HG02642 (cell line): ENCODE data around the gene ATP2A3.
"Not testable (repeated sequence)": the region's sequence is repeated elsewhere in the genome, so short reads cannot be mapped to it uniquely, and the experiment has no call there.

Experiments
- ATAC-seq: cut with Tn5 transposase; IDR thresholded peaks from one replicate; pipeline ENCODE4 v1.9.1; 2021; ENCODE audit warnings: mild to moderate bottlenecking; ENCODE audit not compliant: unreplicated experiment, poor library complexity

The ATP2A3 gene

DNA sequence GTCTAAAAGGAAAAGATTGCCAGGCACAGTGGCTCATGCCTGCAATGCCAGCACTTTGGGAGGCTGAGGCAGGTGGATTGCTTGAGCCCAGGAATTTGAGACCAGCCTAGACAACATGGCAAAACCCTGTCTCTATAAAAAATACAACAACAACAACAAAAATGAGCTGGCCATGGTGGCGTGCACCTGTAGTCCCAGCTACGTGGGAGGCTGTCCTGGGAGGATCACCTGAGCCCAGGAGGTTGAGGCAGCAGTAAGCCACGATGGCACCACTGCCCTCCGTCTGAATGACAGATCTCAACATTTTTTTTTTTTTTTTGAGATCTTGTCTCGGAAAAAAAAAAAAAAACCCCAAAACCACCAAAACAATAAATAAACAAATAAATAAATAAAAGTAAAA lies 28.1 kb upstream of the ATP2A3 start:
- no peak for ATAC-seq

DNA sequence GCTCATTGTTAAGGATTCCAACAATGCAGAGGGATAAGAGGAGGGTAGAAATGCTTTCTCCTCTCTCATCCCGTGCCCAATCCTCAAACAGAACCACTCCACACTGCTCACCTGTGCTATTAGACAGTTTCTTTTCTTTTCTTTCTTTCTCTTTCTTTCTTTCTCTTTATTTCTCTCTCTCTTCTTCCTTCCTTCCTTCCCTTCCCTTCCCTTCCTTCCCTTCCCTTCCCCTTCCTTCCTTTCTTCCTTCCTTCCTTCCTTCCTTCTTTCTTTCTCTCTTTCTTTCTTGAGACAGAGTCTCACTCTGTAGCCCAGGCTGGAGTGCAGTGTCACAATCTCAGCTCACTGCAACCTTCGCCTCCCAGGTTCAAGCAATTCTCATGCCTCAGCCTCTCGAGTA lies 27.5 kb upstream of the ATP2A3 start:
- not testable (repeated sequence) for ATAC-seq

DNA sequence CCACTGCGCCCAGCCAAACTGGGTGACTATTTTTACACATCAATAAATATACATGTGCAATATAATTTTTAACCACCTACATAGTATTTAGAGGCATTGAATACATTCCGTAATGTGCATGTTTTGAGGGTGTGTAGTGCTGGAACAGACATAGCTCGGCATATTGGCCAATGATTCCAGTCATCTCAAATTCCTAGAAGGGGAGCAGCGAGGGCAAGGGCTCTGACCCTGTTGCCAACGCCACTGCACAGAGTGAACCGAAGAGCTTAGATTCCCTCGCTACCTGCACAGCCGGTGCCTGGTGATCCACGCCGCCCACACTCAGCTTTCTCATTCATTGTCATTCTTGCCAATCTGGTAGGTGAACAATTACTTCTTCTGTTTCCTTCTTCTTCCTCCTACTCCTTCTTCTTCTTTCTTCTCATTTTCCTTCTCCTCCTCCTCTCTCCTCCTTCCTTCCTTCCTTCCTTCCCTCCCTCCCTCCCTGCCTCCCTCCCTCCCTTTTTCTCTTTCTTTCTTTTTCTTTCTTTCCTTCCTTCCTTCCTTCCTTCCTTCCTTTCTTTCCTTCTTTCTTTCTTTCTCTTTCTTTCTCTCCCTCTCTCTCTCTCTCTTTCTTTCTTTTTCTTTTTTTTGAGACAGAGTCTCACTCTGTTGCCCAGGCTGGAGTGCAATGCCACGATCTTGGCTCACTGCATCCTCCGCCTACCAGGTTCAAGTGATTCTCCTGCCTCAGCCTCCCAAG lies 26.3 kb upstream of the ATP2A3 start:
- ATAC-seq, result no peak

DNA sequence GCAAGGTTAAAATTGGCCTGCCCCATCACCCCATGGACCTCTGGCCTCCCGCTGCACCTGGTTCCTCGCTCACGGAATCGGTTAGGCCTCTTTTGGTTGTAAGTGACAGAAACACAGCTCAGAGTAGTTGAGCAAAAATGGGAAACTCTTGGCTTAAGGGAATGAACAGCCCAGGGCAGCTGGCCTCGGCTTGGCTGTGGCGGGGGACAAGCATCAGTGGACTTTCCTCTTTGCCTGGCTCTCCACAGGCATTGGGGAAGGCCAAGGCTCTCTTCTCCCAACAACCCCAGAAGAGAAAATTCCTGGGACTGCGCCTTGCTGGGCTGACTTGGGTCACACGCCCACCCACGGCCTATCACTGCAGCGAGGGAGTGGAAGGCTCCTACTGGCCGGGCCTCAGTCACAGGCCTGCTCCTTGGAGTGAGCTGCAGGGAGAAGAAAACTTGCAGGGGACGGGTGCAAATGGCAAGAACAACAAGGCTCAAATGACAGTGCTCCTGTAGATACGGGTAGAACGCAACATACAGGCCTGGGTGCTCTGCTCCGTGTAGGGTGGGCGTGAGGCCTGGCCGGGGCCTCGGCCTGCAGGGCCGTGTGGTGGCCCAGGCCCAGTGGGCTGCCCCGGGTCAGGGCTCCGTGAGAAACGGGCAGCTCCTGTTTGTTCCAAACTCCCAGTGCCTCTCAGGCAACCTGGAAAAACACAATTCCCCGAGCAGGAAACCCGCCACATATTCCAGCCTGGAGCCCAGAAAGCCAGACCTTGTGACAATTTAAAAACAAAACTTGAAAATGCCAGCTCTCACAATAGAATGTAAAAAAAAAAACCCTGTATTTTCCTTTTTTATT lies 25.0 kb upstream of the ATP2A3 start:
- ATAC-seq, result no peak

DNA sequence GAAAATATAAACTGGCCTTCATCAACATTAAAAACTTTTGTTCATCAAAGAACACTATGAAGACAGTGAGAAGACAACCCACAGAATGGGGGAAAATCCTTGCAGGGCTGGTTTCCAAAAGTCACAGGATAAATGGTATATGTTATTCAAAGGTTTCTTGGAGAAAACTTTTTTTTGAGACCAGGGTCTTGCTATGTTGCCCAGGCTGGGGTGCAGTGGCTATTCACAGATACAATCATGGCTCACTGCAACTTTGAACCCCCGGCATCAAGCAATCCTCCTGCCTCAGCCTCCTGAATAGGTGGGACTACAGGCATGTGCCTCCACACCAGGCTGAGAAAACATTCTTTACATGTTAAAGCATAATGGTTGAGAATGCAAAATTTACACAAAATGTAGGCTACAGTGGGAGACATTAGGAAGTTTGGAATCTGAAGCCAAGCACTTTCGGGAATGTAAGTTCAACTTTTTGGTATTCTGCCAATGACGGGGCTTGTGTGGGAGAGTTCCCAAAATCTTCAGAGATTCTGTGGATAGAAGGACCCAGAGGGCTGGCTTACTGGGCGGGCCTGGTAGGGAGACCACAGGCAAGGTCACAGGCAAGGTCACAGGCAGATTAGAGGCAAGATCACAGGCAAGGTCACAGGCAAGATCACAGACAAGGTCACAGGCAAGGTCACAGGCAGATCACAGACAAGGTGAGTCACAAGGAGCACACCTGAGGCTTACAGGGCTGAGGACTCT lies 24.2 kb upstream of the ATP2A3 start:
- ATAC-seq, result no peak

DNA sequence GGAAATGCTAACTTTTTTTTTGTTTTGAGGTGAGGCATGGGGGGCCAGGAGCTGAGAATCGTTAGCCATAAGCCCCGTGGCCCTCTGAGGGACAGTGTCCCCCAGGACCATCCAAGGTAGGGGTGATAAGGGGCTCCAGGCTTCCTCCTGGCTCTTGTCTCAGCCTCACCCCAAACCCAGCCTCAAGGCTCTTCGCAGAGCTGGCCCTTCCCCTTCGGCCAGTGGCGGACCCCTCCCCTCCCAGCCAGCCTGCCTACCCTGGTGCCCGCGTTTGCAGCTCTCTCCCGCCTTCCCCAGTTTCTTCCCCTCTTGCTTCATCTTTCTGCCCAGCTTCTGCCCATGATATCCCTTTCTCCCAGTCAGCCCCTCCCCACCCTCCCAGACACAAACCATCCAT lies 22.7 kb upstream of the ATP2A3 start:
- no peak for ATAC-seq

DNA sequence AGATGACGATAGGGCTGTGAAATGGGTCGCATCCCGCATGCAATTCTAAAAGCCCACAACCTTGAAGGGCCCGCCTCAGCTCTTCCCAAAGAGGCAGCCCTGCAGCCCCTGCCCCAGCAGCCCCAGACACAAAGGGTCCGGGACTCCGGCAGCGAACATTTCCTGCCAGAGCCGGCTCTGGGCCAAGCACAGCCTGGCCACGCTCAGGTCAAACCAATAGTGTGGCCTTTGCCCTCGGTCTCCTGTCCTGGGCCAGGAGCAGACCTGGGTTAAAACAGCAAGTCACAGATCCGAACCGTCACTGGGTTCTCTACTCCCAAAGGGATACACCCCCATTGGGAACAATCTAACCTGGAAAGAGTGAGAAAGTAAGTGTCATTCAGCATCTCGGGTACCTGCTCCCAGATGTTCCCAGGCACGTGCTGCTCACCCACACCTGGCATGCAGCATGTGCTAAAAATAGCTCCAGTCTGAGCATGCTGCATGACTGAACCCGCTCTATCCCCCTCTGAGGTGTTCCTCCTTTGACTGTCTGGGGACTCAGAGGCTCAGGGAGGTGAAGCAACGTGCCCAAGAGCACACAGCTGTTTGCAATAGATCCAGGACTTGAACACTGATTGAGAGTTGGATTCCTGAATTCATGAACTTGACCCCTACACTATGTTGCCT lies 22.2 kb upstream of the ATP2A3 start:
- ATAC-seq, result no peak

DNA sequence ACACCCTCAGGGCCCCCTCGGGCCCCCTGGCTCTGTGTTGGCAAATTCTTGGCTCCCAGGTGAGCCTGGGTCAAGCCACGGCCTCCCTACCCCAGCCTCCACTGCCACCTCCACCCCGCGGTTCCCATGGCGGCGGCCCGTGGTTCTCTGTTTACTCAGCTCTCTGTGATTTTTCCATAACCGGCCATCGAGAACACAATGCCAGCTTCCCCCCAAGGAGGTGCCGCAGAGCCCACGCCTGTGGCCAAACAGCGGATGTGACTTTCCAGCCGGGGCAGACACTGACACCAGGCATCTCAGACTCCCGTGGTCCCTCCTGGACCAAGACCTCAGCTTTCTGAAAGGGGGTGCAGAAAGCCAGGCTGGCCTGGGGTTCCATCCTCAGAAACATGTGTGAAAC lies 21.6 kb upstream of the ATP2A3 start:
- ATAC-seq, result no peak

DNA sequence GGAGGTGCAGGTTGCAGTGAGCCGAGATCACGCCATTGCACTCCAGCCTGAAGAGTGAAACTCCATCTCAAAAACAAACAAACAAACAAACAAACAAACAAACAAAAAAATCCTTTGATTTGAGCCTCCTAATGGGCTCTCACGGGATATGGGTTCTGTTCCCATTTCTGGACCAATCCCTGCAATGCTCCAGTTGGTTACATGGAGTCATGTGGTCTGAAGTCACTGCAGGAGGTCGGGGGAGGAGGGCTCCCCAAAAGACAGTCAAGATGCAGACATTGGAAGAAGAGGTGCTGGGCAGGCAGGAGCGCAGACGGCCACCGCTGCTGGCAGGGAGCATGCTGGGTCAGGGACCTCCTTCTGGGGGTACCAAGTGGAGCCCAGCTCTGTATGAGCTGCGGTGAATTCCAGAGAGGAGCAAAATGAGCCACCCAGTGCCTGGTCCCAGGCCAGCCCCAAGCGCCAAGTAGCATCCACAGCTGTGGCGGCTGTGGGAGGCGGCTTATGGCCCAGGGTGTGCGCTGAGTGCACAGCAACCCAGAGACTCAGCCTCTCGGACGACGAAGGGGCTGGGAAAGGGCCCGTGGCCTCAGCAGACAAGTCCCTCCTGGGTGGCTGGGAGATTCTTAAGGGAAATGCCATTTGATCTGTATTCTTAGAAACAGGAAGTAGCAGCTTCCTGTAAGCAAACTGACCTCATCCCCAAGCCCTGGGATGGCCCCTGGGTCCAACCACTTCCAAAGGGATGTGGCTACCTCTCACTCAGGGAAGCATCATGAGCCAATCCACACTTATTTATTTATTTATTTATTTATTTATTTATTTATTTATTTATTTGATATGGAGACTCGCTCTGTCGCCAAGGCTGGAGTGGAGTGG lies 19.6 kb upstream of the ATP2A3 start:
- no peak for ATAC-seq

DNA sequence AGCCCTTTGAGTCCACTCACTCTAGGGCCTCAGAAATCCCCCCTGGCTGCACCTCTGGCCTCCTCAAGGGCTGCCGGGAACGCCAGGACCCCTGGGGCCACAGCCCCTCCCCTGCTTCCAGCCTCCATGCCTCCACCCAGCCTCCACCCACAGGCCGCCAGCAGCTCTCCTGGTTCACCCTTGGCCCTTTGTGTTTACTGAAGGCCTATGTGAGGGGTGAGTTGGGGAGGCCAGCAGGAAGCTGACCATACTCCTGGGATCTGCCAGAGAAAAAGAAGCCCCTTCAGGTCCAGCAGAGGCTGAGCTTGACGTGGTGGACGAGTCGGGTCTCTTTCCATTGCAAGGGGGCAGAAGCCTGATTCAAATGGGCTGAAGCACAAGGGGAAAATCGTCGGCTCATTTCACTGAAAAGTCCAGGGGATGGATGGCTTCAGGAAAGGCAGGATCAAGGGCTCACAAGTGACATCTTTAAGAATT lies 18.3 kb upstream of the ATP2A3 start:
- no peak for ATAC-seq

DNA sequence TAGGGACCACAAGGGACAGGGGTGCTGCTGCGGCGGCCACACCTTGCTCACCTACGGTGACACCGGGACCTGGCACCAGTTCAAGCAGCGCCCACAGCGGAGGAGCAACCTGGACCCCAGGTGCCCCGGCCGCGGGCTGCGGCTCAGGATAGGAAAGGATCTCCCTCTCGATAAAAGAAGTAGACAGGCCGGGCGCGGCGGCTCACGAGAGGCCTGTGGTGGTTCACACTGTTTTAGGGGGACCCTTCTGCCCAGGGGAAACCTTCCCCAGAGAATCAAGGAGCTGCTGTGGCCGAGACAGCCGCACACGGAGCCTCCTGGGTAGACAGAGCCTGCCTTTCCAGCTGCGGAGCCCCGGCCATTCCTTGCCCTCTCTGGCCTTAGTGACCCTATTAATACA lies 17.9 kb upstream of the ATP2A3 start:
- no peak for ATAC-seq

DNA sequence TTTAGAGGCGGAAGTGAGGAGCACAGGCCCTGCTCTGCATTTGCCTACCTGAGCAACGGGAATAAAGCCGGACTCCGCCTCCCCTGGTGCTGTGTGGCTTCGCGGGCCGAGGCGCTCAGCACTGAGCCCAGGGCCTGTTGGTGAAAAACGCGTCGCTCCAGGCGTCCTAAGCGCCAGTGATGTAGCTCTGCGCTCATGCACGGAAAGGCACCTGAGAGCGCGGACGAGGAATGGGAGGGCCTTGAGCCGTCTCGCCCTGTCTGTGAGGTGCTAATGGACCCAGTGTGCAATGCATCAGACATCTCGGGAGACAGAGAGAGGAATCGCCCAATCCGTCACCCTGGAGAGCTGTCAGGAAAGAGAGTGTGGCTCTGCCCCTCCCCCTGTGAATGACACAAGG lies 17.2 kb upstream of the ATP2A3 start:
- no peak for ATAC-seq

DNA sequence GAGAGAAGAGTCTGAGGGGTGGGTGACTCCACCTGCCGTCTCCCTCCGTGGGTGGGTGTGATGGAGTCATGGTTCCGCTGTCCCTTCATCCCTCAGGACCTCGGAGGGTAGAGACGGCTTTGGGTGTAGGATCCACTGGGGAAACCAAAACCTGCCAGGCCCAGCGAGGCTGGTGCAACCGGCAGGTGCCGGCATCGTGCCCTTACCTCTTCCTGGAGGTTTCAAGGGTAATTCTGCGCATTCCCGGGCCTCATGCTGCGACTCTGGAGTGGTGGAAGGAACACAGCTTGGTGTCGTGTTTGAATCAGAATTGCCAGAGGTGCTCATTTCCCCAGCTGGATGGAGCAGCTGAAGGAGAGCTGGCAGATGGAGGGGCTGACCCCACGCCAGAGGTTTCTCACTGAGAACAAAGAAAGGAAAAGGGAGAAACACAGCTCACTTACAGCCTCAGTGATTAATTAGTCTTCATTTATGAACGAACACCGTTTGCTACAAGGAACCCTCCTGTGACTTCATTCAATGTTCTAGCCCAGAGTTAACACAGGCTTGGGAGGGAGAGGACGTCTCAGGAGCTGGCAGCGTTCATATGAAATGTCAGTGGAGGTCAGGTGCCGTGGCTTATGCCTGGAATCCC lies 16.3 kb upstream of the ATP2A3 start:
- no peak for ATAC-seq

DNA sequence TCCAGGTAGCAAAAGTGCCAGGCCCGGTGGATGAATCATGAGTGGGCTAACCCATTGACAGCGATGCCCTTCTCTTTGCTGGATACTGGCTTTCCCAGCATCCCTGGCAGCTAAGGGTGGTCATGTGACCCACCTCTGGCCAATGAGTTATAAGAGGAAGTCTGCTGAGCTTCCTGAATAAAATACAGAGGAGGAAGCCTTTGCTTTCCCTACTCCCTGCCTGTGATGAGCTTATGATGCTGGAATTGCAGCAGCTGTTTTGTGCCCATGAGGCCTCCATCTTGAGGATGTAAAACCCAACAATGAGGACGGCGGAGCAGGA lies 15.0 kb upstream of the ATP2A3 start:
- no peak for ATAC-seq

DNA sequence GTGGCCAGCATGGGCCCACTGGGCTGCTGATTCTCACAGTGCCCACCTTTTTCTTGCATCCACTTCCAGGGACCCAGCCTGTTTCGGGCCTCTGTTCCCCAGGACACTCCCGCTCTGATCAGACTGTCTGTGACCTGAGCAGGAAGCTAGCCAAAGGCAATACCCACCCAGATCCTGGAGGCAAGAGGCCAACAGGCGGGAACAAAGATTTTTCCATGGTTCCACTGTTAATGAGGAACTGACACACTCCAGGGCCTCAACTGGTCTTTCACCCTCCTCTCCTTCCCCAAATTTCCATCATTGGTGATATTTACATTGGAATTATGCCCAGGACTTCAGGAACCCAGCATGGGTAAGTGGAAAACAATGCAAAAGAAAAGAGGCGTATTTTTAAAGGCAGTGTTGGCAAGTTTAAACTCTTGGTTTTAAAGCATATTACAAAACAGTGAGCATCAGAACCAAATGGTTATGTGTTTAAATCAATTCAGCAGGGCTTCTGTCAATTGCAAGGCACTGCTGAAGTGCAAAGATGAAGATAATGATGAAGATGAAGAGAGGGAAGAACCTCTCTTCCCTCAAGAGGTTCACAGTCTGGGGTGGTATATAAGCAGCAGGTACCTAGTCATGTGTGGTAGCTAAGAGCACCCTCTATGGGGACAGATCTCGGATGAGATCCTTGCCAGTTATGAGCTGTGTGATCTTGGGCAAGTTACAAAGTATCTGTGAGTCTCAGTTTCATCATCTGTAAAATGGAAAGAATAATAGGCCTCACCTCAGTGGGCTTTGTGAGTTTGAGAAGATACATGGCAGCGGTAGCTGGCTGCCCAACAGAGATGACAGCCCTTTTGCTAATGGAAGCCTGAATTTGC lies 14.4 kb upstream of the ATP2A3 start:
- ATAC-seq, result no peak

DNA sequence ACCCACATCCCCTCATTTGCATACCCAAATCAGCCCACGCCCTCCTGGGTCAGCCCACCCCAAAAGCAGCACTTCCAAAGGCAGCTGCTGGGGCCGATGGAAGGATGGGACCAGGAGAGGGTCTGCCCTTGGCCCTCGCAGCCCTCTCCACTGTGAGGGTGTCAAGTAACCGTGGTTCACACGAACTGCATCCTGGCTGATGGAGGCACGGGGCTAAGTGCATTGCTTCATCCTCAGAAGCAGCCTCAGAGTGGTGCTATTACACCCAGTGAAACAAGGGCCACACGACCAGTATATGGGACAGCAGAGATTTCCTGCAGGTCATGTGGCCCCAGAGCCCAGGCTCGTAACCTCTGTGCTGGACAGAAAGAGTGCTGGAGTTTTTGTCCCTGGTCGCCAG lies 13.2 kb upstream of the ATP2A3 start:
- no peak for ATAC-seq

DNA sequence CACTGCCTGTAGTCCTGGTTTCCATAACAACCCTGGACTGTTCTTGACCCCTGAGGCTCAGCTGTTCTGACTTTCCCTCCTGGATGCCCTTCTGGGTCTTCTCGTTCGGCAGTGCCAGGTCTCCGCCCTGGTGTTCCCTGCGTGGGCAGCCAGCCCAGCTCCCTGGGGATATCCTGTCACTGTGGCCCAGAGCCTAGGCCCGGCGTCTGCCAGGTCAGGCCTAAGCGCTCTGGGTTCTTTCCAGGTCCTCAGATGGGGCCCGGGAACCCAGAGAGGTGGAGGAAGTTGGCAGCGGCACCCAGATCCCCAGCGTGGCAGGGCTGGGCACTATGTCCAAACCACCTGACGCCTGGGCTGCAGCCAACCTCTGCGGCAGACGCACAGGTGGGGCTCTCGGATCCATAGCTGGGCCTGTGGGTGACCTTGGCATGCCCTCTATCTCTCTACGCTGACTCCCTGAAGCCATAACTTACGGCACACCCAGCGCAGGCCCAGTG lies 12.5 kb upstream of the ATP2A3 start:
- ATAC-seq, result no peak

DNA sequence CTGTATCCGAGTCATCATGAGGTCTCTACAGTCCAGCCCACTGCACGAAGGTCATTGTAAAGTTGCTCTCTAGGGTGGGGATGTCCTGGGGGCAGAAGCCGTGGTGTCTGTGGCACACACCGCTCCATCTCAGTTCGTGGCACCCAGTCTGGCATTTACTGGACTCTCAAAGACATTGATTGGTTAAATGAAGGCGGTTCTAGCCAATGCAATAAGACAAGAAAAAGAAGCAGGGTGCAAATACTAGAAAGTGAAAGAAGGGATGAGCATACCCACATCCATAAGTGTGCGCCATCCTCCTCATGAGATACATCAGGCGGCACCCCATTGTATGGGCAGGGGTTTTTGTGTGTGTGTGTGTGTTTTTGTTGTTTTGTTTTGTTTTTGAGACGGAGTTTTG lies 10.7 kb upstream of the ATP2A3 start:
- ATAC-seq, result no peak
